ENCODE data around the gene RBP4.

Gene RBP4

DNA sequence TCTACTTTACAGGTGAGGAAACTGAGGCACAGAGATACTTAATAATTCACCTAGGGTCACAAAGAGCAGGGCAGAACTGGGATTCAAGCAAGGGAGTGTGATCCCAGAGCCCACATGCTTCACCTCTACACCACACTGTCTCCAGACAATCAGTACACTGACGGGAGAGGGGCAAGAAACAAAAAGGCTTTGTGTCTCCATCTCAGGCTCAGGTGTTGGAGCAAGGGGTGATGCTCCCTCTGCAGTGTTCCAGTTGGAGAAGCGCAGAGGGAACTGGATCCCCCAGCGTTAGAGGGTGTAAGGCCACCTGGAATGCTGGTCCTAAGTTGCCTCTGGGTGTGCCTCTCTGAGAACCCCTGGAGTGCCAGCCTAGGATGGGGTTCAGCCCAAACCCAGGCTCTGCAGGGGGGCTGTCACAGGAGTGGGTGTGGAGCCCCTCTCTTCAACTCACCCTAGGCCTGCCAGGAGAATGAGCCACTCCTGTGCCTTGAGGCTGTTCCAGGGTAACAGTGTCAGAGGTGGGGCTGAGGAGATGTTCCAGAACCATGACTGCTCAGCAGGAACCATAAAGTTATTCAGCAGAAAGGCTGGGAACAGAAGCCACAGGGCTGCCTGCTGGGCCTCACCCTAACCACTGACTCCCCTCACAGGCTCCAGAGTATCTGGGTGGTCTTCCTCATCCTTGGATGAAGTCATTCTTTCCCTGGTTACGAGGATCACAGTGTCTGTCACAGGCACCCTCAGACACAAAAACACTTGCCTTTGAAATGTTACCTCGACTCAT lies 5.5 kb downstream of the RBP4 start:
- DNase-seq: no peak

DNA sequence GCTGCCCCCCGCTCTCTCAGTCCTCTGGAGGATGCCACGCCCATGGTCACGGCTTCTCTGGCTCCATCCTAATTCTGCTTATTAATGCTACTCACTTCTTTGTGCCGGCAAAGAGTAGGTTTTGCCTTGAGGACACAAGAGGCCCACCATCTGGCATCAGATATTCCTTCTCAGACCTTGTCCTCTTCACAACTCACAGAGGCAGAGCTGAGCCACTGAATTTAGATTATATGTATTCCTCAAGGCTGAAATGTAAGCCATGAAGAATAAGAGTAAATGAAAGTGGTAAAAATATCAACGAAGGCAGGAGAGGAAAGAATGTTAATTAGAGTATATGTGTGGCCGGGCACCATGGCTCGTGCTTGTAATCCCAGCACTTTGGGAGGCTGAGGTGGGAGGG lies 6.5 kb downstream of the RBP4 start:
- DNase-seq: no peak

DNA sequence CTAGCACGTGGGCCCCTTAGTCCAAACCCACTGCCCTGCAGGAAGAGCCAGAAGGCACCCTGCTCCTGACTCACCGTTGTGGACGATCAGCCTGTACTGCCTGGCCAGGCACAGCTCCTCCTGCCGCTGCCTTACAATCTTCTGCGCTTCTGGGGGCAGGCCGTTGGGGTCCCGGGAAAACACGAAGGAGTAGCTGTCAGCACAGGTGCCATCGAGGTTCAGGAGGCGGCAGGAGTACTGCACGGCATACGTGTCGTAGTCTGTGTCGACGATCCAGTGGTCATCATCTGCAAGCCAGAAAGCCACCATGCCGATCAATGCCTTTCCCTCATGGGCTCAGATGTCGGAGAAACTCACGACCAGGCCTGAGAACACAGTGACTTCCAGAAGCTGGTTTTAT lies 7.3 kb downstream of the RBP4 start:
- DNase-seq: no peak

DNA sequence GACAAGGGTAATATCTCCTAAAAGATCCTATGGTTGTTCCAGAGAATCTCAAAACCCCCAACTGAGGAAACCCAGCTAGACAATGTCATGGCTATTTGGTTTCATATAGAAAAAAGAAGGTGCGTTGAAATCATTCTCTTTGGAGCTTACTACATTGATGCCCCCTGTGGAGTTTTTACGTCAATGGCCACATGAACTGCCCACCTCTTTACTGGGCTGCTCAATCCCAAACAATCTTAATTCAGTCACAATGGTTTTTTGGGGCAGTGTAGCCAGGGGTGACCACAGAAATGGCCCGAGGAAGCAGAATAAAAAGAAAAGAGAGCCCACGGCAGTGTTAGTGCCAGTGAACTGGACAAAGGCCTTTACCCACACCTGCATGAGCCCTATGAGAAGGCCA lies 7.8 kb downstream of the RBP4 start:
- no peak for DNase-seq

DNA sequence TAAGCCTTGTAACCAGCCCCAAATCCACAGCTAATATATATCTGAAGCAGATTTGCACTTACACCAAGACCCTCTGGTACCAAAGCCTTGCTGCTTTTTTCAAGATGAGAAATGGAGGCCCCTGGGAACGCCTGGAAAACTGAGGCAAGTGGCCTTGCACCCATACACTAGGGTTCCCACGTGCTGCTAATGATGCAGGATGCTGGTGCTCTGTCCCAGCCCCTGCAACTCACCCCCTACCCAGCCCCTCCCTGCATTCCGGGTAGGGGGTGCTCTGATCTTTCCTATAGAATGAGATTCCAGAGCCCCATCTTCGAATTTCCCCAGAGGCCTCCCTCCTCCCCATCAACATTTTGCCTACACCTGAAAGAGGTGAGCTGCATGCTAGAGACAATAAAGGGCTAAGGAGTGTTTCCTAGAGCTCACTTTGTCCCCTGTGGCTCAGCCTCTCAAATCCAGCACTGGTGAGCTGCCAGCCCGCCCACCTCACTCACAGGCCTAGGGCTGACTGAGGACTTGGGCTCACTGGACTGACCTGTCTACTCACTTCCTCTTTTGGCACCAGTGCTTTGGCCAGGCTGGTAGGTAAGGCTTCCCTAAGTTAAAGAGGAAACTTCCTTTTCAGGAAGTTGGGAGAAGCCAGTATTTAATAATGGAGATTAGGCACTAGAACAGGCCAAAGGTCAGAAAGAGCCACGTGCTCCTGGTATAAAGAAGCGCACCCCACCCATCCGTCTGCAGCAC lies 9.8 kb downstream of the RBP4 start:
- no peak for DNase-seq

DNA sequence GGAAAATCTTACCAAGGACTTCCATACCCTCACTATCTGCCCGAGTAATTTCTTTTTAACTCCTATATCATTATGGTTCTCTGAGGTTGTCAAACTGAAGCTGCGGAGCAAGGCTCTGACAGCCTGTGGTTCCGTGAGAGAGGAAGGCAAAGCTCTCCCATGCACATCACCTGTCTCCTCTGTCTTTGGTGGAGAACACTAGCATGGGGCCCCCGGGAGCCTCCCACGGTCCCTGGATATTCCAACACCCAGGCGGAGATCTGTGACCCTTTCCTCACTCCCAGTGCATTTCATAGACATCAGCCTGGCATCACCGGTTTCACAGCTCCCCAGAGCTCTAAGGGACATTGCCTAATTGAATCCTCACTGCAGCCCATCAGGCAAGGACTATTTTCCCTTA lies 10.4 kb downstream of the RBP4 start:
- no peak for DNase-seq

DNA sequence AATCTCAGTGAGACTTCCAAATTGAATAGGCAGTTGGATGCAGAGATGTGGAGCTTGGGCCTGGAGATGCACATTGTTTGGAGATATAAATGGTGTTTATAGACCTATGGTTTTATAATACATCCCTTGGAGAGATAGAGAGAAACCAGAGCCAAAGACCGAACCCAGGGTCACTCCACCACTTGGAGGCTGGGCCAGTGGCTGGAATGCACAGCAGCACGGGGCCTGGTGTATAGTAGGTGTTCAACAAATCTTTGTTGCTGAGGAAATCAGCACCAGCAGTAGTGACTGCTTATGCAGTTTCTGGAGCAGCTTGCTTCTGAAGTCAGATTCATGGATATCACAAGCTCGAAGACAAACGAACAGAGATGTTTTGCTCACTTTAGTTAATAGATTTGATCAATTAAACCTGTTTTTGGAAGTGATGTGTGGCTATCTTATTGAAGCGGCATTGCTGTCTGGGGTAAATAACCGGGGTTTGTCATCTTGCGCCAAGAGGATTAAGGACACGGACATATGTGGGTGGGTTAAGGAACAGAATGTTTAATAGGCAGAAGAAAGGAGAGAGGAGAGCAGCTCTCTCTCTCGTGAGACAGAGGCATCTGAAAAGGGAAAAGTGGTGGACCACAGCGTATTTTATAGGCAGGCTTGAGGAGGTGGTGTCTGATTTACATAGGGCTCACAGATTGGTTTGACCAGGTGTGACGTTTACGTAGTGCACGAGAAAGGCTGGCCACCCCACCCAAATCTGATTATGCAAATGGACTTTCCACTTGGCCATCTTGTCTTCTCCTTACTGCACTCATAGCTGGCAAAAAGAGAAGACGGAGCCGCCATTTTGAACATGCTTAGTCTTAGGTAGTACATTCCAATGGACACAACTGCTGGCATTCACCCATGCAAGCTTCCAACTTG lies 11.1 kb downstream of the RBP4 start:
- DNase-seq: no peak

DNA sequence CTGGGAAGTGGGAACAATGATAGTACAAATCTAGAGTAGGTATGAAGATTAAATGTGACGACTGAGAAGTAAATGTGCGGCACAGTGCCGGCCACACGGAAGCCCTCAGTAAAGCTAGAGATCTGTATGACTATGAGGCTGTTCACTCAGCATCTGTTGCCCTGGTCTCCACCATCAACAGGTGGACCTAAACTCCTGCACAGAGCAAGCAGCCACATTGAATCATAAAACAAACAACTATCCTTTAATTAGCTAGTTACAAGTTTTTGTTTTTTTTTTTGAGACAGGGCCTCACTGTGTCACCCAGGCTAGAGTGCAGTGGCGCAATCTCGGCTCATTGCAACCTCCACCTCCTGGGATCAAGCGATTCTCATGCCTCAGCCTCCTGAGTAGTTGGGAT lies 16.6 kb downstream of the RBP4 start:
- DNase-seq: no peak

DNA sequence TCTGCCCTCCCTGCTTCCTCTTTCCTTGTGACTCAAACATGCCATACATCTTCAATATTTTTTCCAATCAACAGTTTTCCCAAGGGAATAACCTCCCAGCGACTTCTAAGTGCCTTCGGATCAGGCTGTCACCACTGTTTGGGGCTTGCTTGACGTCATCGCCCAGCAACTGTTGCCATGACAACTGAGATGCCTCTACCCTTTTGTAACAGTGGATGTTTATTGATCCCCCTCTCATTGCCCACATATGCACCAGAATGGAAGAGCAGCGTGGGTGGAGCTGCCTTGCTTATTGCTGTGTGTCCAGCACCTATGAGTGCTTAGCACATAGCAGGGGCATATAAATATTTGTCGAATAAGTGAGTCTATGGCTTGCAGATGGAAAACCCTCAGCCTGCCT lies 20.2 kb downstream of the RBP4 start:
- DNase-seq: peak; percentile 14

DNA sequence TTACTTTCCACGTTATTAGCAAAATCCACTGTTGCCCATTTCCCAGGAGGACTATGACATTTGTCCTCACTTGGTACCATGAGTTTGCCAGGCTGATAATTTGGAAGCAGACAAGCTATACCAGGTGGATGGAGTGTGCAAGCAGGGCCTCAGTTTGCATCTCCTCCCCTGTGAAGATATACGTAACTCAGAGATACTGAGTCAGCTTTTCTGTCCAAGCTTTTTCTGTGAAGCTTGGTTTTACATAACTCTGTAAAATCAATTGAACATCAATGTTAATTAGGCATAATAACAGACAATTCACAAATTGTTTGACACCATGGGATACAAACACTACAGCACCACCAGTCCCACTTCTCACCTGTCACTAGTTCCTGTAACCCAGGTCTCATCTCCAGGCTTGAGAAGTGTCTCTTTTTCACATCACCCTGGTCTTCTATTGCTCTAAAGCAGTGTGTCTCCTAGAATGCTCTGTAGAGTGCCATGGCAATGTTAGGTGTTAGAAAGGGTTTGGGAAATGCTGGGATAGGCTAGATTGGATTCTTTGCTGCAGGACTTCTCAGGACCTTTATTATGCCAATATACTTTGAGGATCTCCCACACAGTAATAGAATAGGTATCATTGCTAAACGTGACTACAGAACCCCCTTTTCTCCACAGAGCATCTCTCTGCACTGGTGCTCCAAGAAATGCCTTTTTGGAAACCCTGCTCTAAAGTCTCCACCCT lies 20.9 kb downstream of the RBP4 start:
- no peak for DNase-seq

DNA sequence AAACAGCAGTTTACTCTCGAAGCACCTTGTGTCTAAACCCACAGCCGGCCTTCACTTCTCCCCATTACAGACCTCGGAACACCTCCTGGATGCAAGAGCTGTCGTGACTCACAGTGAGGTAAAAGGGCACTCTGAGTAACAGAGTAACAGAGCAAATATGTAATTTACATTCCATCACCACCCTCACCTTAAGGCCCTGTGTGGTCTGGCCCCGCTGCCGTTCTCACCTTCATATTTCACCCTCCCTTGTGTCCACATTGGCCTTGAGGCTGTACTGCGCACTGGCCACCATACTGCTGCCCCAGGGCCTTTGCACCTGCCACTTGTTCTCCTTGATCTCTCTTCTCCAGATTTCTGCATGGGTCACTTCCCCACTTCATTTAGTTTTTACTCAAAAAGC lies 21.9 kb downstream of the RBP4 start:
- no peak for DNase-seq

DNA sequence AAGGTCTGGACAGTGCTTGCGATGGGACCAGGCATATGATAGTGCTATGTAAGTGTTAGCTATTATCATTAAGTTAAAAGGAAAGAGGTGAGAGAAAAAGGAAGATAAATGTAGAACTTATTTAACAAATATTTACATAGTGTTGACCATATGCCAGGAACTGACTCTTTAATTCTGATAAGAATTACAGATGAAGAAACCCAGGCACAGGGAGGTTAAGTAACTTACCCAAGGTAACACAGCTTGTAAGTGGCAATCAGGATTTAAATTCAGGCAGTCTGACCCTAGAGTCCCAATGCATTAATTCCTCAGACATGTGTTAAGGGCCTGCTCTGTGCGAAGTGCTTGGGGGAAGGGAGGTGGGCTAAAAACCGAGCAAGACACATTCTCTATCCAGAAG lies 23.5 kb downstream of the RBP4 start:
- no peak for DNase-seq

DNA sequence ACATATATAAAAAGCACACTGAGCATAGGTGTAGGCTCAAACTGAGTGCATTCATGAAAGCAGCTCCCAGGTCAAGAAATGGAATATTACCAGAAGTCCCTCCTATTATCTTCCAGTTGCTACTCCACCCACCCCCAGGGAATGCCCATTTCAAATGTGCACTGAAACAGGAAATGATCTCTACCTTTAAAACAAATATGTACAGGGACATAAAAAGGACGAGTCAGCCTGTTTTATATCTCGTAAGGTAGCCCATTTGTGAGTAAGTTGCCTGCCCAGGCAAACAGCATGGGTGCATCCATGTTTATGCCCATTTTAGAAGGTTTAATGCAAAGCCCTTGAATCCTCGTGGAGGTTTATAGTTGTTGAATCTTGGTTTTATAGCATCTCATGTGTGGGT lies 24.1 kb downstream of the RBP4 start:
- DNase-seq: no peak

DNA sequence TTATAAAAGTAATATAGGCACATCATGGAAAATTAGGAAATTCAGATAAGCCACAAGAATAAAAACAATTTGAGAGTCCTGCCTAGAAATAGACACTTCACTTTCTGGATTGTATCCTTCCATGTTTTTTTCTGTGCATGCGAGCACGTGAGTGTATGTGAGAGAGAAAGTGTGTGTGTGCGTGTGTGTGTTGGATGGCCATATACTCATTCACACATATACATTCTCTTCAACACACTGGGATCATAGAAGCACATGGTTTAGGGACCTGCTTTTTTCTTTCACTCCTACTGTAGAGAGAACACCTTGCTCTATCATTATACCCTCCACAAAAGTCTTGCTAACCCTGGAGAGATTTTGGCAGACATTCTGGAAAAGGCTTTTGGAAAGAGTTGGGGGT lies 27.1 kb downstream of the RBP4 start:
- no peak for DNase-seq

DNA sequence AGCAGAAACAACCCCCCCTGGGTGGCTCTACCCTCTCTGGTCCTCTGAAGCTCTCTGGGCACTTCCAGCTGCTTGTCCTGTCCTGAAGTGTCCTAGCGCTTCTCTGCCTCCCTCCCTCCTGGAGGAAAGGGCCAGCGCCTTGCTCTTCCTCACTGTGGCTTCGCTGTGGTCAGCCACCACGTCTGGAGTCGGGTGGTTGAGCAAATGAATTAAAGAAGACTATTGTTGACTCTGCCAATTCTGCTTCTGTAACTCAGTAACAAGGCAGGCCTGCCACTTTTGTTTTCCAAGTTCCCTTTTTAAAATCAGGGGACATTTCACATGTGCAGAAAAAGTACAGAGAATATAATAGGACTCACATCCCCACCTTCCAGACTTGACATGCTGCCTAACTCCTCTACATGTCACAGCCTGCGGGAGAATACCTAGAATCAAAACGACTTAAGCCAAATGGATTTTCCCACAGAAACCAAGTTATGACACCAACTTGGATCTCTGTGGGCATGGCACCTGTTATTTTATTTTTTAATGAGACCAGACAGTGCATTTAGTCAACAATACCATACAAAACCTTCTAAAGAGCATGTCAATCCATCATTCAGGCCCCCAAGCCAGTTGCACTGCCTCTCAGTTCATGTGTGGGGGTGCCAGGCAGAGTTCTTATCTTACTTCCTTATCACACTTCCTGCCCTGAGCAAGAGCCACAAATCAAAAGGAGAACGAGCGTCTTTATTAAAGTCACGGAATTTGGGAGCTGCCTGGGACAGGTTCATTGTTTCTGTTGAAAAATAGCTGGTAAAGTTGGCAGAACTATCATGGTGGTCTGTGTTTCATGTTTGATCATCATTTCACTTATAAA lies 27.8 kb downstream of the RBP4 start:
- no peak for DNase-seq

DNA sequence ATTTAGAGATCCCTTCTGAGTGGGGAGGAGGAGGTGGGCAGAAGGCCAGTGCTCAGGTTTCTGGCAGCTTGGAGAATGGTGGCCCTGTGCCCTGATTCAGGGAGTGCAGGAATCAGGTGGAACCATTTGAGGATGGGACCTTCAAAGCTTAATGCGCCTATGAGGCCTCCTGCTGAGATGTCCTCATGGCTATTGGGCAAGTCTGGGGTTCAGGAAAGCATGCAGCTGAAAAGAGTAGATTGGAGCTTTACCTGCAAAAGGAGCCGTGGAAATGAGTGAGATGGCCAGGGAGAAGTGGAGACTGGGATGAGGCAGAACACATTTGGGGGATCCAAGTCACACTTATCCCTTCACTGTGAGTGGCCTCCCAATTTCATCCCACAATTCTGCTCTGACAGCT lies 28.4 kb downstream of the RBP4 start:
- DNase-seq: no peak

DNA sequence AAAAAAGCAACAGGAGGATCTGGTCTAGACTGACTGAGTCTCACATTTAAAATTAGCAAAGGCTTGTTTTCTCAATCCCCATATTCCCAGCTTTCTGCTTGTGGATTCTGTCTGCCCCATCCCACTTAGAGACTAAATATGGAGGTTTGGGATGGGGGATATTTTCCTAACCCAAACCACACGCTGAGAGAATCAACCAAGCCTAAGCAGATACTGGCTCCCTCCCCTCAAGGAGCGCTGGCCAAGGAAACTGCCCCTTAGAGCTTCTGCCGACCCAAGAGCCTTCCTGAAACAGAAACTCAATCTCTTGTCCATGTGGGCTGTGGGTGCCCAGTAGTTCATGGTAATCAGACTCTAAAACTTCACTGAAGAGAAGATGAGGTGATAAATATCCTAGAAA lies 30.7 kb downstream of the RBP4 start:
- no peak for DNase-seq

DNA sequence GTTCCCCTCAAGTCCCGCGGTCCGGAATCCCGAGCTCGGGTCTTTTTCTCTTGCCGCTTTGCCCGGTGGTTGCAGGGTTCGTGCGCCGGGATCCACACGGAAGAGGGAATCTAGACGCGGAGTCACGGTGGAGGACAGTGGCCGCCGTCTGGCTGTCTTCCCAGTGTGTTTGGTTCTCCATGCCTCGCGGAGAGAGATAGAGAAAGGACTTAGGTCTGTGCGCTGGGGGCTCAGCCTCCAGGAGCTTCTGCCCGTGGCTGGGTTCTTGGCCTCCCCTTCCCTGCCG lies 33.0 kb downstream of the RBP4 start:
- no peak for DNase-seq

DNA sequence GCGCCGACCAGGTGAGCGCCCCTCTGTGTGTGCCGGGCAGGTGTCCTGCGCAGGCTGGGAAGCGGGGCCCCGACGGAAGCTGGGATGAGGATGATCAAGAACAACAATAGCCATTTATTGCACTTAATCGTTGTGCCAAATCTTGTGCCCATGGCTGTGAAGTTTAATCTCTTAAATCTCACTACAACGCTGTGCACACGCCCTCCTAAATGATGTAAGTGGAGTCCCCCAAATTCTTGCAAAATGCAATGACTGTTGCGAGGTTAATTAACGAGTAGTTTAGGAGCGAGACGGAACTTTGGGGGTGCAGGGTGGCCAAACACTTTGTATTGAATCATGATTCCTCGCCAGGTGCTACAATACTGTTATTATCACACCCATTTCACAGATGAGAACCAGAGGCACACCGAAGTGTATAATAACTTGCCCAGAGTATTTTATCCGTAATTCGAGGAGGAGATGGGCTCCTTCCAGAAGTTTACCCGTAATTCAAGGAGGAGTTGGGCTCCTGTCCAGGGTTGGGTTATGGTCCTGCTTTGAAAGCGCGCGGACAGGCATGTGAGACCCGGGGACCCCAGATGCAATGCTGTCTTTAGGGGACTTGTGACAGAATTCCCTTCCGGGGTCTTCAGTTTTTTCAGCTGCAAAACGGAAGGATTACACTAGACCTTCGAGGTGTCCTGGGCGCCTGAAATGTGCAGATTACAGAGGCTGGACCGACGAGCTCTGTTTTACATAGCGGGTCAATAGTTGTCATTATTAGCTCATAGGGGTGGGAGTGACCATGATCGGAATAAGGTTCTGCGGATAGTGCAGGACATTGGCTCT lies 33.5 kb downstream of the RBP4 start:
- DNase-seq: no peak

DNA sequence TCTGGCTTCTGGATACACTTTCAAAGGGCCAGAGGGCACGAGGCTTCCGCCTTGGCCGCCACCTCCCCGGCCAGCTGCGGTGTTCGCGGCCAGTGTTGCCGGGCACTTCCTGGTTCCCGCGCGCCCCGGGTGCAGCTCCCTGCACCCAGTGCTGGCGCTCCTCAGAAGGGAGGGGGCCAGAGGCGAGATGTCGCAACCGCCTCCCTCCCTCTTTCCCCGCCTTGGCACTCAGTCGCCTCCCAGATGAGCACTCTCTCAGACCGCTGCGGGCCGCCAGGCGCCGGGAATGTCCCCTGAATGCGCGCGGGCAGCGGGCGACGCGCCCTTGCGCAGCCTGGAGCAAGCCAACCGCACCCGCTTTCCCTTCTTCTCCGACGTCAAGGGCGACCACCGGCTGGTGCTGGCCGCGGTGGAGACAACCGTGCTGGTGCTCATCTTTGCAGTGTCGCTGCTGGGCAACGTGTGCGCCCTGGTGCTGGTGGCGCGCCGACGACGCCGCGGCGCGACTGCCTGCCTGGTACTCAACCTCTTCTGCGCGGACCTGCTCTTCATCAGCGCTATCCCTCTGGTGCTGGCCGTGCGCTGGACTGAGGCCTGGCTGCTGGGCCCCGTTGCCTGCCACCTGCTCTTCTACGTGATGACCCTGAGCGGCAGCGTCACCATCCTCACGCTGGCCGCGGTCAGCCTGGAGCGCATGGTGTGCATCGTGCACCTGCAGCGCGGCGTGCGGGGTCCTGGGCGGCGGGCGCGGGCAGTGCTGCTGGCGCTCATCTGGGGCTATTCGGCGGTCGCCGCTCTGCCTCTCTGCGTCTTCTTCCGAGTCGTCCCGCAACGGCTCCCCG lies 34.4 kb downstream of the RBP4 start, which contains the start of gene FFAR4:
FFAR4 (plus strand) TSS at position 231 of the 842 bp plus-strand sequence; CDS start at position 287, 56 bp downstream.
- no peak for DNase-seq
